ENCODE results near the gene HS3ST2. TPM values are rescaled to one million over a fixed set of nuclear protein-coding genes. Genes with fewer than 3 reads are reported as not detected.

Gene HS3ST2
- total and polyA plus RNA-seq, 9 donors, result 0.31 to 28.9 (median 0.83) TPM; not detected in 3

DNA sequence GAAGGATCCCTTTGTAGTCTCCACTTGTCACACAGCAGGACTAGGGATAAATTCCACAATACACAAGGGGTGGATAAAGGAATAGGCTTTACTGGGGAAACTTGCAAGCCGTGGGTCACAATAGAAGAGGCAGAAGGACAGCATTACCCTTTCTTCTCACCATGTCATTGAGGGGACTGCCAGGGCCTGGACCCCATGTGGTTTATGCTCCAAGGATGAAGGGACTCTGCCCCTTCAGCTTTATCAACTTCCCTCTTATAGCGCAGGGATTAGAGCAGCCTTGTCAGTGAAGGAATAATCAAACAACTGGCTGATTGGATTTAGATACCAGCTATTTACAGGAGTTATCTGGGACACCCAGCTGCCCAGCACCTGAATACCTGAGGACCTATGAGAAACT lies 89.8 kb downstream of the HS3ST2 start:
- TF ChIP-seq, protein P1, sequence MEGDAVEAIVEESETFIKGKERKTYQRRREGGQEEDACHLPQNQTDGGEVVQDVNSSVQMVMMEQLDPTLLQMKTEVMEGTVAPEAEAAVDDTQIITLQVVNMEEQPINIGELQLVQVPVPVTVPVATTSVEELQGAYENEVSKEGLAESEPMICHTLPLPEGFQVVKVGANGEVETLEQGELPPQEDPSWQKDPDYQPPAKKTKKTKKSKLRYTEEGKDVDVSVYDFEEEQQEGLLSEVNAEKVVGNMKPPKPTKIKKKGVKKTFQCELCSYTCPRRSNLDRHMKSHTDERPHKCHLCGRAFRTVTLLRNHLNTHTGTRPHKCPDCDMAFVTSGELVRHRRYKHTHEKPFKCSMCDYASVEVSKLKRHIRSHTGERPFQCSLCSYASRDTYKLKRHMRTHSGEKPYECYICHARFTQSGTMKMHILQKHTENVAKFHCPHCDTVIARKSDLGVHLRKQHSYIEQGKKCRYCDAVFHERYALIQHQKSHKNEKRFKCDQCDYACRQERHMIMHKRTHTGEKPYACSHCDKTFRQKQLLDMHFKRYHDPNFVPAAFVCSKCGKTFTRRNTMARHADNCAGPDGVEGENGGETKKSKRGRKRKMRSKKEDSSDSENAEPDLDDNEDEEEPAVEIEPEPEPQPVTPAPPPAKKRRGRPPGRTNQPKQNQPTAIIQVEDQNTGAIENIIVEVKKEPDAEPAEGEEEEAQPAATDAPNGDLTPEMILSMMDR (IDR thresholded peaks at IDR 0.05), result no peak
- TF ChIP-seq POLR2A (IDR thresholded peaks at IDR 0.05), result no peak
- TF ChIP-seq EP300 (IDR thresholded peaks at IDR 0.05), result no peak
- no peak for DNase-seq
- no peaks in the 10 kb centered on the region for H3K27me3 ChIP-seq
- no peaks in the 10 kb centered on the region for H3K9me3 ChIP-seq
- H3K4me3 ChIP-seq, result no peak overlapping the region
- no peak overlapping the region for H3K27ac ChIP-seq
- intact Hi-C loops (cut with DNase I), result no loop called here
- WGBS, 3 donors, result 56 to 62% (median 57%) methylated on average over 2 of the region's 2 CpGs
- no peaks in the 10 kb centered on the region for H3K4me1 ChIP-seq (ENCODE audit: insufficient read depth)
- no peaks in the 10 kb centered on the region for H3K36me3 ChIP-seq

GRCh38 chr16:22912654-22913053 lies 98.7 kb downstream of the HS3ST2 start:
- no peaks in the 10 kb centered on the region for H3K9me3 ChIP-seq
- 59 to 69% (median 62%) methylated on average over 7 of the region's 7 CpGs for WGBS, 3 donors
- no peaks in the 10 kb centered on the region for H3K36me3 ChIP-seq
- DNase-seq, result no peak
- no peak overlapping the region for H3K27ac ChIP-seq
- TF ChIP-seq EP300 (IDR thresholded peaks at IDR 0.05) (no peak), POLR2A (IDR thresholded peaks at IDR 0.05) (no peak)
- TF ChIP-seq, protein P1 (IDR thresholded peaks at IDR 0.05), result no peak
- H3K4me1 ChIP-seq (ENCODE audit: insufficient read depth), result no peaks in the 10 kb centered on the region
- intact Hi-C loops (cut with DNase I), result no loop called here
- H3K27me3 ChIP-seq, result no peaks in the 10 kb centered on the region
- no peak overlapping the region for H3K4me3 ChIP-seq

DNA sequence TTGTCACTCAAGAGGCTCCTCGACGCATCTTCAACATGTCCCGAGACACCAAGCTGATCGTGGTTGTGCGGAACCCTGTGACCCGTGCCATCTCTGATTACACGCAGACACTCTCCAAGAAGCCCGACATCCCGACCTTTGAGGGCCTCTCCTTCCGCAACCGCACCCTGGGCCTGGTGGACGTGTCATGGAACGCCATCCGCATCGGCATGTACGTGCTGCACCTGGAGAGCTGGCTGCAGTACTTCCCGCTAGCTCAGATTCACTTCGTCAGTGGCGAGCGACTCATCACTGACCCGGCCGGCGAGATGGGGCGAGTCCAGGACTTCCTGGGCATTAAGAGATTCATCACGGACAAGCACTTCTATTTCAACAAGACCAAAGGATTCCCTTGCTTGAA lies 101.0 kb downstream of the HS3ST2 start:
- Histone ChIP-seq H3K27ac (no peak overlapping the region), H3K27me3 (no peaks in the 10 kb centered on the region), H3K4me3 (no peak overlapping the region), H3K9me3 (no peaks in the 10 kb centered on the region), H3K36me3 (no peaks in the 10 kb centered on the region), H3K4me1 (ENCODE audit: insufficient read depth) (no peaks in the 10 kb centered on the region)
- 87 to 92% (median 87%) methylated on average over 25 of the region's 25 CpGs for WGBS, 3 donors
- intact Hi-C loops (cut with DNase I), result no loop called here
- TF ChIP-seq, protein P1 (IDR thresholded peaks at IDR 0.05), result no peak
- no peak for TF ChIP-seq EP300 (IDR thresholded peaks at IDR 0.05)
- TF ChIP-seq POLR2A (IDR thresholded peaks at IDR 0.05), result no peak
- no peak for DNase-seq

- Histone ChIP-seq H3K4me3 (no peak overlapping the region), H3K36me3 (no peaks in the 10 kb centered on the region), H3K27me3 (no peaks in the 10 kb centered on the region), H3K9me3 (no peaks in the 10 kb centered on the region), H3K4me1 (ENCODE audit: insufficient read depth) (no peaks in the 10 kb centered on the region), H3K27ac (no peak overlapping the region)
- WGBS, 3 donors, result 66 to 85% (median 78%) methylated on average over 3 of the region's 3 CpGs
- no peak for TF ChIP-seq EP300 (IDR thresholded peaks at IDR 0.05)
- no peak for TF ChIP-seq POLR2A (IDR thresholded peaks at IDR 0.05)
- TF ChIP-seq, protein P1 (IDR thresholded peaks at IDR 0.05), result no peak
- DNase-seq, result no peak
- intact Hi-C loops (cut with DNase I), result no loop called here
Observed at GRCh38 chr16:22923491-22923890, 109.5 kb downstream of the HS3ST2 start.
